GM12892 (cell line): Measurements from ENCODE around the gene KANTR.

Experiments
- POLR2A ChIP-seq: IDR thresholded peaks from 2 replicates; pipeline ENCODE4 v1.6.1; 2011; ENCODE audit warnings: low read depth, low read length, control low read depth
- POLR2AphosphoS5 ChIP-seq: IDR thresholded peaks from 2 replicates; pipeline ENCODE4 v1.6.1; 2011; ENCODE audit warnings: low read depth, low read length, control low read depth
- TAF1 ChIP-seq: IDR thresholded peaks from 2 replicates; pipeline ENCODE4 v1.6.1; 2011; ENCODE audit warnings: low read depth, mild to moderate bottlenecking, control low read depth, low read length, borderline replicate concordance

DNA sequence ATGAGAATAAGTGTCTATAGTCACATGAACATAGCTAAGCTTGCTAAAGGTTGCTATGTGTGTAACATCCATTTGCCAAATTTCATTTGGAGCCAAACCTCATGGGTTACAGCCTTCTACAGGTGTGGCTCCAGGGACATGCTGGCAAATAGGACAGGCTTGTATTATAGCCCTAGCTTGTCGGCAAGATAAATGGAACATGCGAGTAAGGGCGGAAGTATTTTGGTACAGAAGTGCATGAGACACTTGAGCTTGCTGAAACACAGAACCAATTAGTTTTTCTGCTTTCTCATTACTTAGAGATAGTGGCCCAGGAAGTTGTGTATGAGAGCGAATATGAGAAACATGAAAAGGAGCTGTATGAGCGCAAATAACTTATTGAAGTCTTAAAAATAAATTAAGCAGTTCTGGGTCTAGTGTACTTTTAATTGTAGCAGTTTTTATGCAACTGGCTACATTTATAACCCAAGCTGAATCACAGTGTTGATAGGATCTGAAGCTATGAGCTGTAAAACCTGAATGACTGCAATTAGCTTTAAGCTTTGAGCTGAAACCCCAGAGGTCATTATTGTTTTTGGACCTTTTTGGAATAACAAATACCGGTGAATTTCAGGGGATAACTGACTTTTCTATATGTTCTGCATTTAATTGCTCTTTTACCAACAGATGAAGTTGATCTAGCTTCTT is 66.5 kb downstream of the KANTR start:
- TF ChIP-seq POLR2AphosphoS5, result no peak
- no peak for TF ChIP-seq POLR2A
- TF ChIP-seq TAF1, result no peak
